HG03460 (cell line): ENCODE measurements around the gene MRPL38.
"Not testable (repeated sequence)": the region's sequence is repeated elsewhere in the genome, so short reads cannot be mapped to it uniquely, and the experiment has no call there.

ENCODE experiments used
- ATAC-seq: cut with Tn5 transposase; IDR thresholded peaks from one replicate; pipeline ENCODE4 v1.9.1; 2021; ENCODE audit not compliant: unreplicated experiment

The MRPL38 gene

DNA sequence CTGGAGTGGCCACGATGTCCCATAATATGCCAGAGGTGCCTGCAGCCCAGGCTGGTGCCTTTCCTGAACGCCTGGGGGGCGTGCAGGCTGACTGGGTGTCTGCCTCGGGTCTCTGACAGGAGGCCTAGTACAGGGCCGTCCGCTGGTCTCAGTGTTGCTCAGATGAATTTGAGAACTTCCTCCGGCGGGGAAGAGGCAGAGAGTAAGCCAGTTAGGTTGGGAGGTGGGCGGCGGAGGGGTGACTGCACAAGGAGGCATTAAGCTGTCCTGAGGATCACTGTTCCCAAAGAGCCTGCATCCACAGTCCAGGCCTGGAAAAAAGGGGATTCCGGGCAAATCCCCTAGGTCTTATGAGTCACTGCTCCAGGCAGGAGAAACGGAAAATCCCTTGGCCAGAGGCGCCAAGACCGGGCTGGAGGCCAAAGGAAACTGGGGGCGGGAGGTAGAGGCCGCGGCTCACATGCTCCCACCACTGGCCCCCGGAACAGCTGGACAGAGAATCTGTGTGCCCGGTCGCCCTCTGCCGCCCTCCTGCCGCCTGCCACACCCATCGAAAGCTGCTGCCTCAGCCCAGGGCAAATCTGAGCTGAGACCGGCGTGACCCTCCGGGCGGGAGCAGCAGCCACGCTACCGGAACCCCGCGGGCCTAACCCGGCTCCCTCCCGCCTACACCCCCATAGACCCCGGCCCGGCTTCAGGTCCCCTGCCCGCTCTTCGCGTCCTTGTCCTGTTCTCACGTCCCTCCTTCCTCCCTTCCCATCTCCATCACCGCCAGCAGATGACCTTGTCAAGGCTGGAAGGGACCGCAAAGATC is 27.5 kb downstream of the MRPL38 start:
- ATAC-seq: no peak

GRCh38 chr17:75876190-75876937 is 28.3 kb downstream of the MRPL38 start:
- no peak for ATAC-seq

DNA sequence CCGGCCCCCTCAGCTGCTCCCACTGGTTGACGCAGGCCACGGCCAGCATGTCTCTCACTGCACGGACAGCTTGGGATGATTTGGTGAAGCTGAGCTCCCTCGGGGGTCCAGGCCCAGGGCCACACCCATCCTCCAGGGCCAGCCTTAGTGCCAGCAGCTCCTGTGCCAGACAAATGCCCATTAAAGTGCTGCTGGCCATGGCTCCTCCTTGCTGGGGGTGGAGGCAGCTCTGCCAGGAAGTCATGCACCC is 28.8 kb downstream of the MRPL38 start:
- no peak for ATAC-seq

GRCh38 chr17:75875182-75875939 is 29.3 kb downstream of the MRPL38 start:
- ATAC-seq: no peak

DNA sequence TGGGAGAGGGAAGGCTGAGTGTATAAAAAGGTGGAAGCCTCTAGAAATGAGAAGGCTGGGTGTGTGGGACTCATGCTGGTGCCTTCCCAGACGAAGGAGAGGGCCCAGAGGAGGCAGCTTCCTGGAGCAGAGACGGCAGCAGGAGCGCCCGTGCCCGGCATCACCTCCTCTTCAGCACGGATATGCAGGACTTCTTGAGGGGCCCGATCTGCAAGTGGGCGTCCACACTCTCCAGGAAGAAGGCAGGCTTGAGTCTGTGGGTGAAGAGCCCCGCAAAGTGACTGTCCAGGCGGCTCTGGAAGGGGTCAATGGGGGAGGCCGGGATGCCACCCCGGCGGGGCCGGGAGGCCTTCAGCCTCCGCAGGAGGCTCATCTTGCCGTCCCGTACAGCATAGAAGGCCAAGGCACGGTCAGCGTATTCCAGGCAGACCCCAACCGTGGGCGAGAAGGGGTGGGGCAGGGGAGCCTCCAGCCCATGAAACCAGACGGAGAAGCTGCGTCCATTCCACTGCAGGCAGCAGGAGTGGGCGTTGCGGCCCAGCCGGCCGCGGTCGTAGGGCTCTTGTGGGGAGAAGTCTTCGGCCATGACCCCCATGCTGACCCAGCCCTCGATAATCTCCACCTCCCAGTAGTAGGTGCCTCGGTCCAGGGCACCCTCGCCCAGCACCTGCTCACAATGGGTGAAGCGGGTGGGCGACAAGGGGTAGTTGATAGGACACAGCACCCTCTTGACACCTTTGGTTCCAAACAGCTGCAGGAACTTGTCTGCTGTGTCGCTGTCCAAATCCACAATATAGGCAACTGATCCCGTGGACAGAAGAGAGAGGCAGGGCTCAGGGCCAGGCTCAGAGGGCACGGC is 30.1 kb downstream of the MRPL38 start:
- no peak for ATAC-seq

GRCh38 chr17:75873587-75874322 is 30.9 kb downstream of the MRPL38 start:
- ATAC-seq: no peak

GRCh38 chr17:75872434-75873351 is 32.0 kb downstream of the MRPL38 start:
- no peak for ATAC-seq

GRCh38 chr17:75870228-75870627 is 34.5 kb downstream of the MRPL38 start:
- ATAC-seq: not testable (repeated sequence)

DNA sequence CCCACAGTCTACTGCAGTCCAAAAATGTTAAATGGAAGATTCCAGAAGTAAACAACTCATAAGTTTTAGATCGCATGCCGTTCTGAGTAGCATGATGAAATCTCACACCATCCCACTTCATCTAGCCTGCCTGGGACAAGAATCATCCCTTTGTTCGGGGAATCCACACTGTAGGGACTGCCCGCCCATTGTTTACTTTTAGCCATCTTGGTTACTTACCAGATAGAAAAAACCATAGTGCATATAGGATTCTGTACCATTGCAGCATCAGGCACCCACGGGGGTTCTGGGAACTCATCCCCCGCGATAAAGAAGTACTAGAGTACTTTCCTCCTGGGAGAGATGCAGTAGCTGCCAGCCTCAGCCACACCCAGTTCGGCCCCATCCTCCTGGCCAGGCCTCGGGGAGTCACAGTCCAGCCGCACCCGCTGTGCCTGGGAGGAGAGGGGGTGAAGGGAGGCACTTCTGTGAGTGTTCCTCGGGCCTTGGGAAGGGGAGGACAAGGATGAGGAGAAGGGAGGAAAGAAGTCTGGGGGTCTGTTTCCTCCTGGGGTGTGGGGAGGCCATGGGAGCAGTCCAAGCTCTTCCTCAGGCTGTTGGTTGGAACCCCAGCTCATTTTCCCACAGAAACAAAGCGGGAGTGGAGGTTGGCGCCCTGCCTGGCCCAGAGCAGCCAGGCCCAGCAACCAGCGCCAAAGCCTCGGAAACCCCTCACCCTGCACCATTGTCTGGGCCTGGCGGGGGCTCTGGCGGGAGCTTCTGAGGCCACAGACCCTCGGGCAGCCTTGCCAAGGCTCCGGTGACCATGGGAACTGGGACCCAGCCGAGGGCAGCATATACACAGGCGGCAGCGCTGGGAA is 35.2 kb downstream of the MRPL38 start:
- no peak for ATAC-seq

DNA sequence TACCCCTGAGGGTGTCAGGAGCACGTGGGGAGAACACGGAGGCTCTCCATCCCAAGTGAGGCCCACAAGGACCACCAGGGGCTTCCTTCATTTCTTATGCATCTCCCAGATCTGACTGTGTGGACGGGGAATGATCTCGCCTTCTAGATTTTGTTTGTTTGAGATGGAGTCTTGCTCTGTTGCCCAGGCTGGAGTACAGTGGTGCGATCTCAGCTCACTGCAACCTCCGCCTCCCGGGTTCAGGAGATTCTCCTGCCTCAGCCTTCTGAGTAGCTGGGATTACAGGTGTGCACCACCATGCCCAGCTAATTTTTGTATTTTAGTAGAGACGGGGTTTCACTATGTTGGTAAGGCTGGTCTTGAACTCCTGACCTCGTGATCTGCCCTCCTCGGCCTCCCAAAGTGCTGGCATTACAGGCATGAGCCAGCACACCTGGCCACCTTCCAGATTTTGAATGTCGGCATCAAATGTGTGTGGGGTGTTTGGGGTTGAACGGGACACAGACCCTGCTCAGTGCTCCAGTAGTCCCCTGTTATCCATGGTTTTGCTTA is 35.9 kb downstream of the MRPL38 start:
- not testable (repeated sequence) for ATAC-seq

DNA sequence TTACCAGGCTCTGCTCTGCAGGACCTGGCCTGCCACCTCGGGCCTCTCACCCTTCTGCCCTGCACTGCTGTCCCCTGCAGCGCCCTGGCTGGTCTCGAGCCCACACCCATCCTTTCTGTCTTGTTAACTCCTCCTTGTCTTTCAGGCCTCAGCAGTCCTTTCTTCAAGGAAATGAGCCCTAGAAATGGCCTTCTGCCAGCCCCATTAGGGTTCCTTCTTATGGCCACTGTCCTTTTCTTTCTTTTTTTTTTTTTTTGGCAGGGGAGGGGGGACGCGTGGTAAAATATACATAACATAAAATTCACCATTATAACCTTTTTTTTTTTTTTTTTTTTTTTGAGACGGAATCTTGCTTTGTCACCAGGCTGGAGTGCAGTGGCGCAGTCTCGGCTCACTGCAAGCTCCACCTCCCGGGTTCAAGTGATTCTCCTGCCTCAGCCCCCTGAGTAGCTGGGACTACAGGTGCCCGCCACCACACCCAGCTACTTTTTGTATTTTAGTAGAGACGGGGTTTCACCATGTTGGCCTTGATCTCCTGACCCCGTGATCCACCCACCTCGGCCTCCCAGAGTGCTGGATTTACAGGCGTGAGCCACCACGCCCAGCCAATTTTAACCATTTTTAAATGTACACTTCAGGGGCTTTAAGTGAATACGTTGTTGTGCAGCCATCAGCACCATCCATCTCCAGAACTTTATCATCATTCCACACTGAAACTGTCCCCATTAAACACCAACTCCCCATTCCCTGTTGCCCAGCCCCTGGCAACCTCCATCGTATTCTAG is 39.1 kb downstream of the MRPL38 start:
- not testable (repeated sequence) for ATAC-seq

- peak; percentile 20 for ATAC-seq
Observed at GRCh38 chr17:75864887-75865286, 39.8 kb downstream of the MRPL38 start.

GRCh38 chr17:75864448-75864871 is 40.2 kb downstream of the MRPL38 start:
- ATAC-seq: peak; percentile 85

DNA sequence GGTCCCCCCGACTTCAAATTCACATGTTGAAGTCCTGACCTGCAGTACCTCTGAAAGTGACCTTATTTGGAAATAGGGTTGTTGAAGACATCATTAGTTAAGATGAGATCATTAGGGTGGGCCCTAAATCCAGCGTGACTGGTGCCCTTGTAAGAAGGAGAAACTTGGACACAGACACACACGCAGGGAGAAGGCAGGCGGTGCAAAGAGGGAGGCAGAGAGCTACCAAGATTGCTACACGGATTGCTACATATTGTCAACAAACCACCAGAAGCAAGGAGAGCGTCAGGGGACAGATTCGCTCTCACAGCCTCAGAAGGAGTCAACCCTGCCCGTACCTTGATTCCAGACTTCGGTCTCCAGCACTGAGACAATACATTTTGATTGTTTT is 42.8 kb downstream of the MRPL38 start:
- ATAC-seq: no peak

GRCh38 chr17:75859358-75859757 is 45.3 kb downstream of the MRPL38 start:
- not testable (repeated sequence) for ATAC-seq

DNA sequence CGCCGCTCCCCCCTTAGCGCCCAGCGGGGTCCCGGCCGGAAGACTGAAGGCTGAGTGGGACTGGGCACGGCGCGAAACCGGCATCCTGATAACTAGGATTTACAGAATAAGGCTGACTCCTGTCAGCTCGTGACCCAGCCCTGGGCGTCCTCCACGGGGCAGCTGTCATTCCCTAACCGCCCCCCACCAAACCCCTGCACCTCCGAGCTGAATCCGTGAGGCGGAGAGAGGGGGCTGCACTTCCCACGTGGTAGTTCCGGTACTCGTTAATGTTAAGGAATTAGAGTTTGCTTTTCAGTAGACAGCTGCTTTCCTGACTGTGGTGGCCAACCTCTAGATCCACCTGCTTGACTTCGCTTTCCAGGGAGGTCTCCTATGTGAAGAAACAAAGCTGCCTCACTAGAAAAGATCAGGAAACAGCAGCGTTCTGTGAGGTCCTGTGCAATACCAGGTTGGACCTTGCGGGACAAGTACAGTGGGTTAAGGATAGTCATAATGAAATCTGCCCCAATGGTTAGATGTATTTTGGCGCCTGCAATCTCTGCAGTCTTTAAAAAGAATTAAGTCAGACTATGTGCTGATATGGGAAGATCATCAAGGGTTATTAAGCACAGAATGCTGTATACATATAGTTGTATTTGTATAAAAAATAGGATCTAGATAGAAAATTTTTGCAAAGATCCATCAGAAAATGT is 48.5 kb downstream of the MRPL38 start:
- peak; percentile 35 for ATAC-seq
